Measurements from ENCODE around the gene ZNF141. TPM values are rescaled to one million over a fixed set of nuclear protein-coding genes. Genes with fewer than 3 reads are reported as not detected.

Gene ZNF141
- total and polyA plus RNA-seq, 2 of the 8 experiments (the other 6 are each of a cell fraction or from before 2014, with no cell fraction given) = 8.5 to 50.8 TPM

- TF ChIP-seq CHD7 (IDR thresholded peaks at IDR 0.05; ENCODE audit: insufficient replicate concordance, low read length) (no peak), CREB1 (IDR thresholded peaks at IDR 0.05) (no peak), ASH2L (IDR thresholded peaks at IDR 0.05; ENCODE audit: low read length) (no peak), SP1 (IDR thresholded peaks at IDR 0.05; ENCODE audit: low read depth, low read length) (no peak), BCL11A (IDR thresholded peaks at IDR 0.05; ENCODE audit: low read depth in 2 of 2, low read length in 2 of 2) (no peak), POU5F1 (IDR thresholded peaks at IDR 0.05; ENCODE audit: low read depth, low read length) (no peak), POLR2AphosphoS5 (IDR thresholded peaks at IDR 0.05; ENCODE audit: low read depth, low read length) (no peak), ATF3 (IDR thresholded peaks at IDR 0.05; ENCODE audit: insufficient read depth, low read depth, low read length) (no peak), SIN3A (conservative IDR thresholded peaks at IDR 0.05 in 1 of 2, IDR thresholded peaks at IDR 0.05 in 1 of 2; ENCODE audit: low read depth in 1 of 2, low read length in 2 of 2) (no peak)
These were observed 46.8 kb downstream of the ZNF141 start (continued) for GRCh38 chr4:384311-385010.

All from H1 (cell line).